K562 (cell line): Measurements from ENCODE around the gene CD40LG. TPM values are rescaled to one million over a fixed set of nuclear protein-coding genes. Genes with fewer than 3 reads are reported as not detected.

ENCODE experiments used
- ATAC-seq: fragments of 200-7000 bp; cut with Tn5 transposase; 3 replicates; pipeline ENCODE4 v1.9.1; 2020; ENCODE audit warnings: moderate library complexity
- BruUV-seq: library from RNA; stranded (reverse); fragments of 400-500 nt; replicated peaks from 2 replicates; lab custom pipeline; 2021; lab: Mats Ljungman, UMichigan
- CTCF ChIA-PET: fragments of 300-600 bp; formaldehyde crosslinking; extraction: SDS; loops from one replicate; lab custom pipeline; 2021; ENCODE audit warnings: low intra/inter-chr PET ratio; lab: Yijun Ruan, JAX
- POLR2A ChIA-PET: fragments of 300-600, 350-650 bp; sonication (Branson Sonifier 250); formaldehyde crosslinking; extraction: SDS; loops from one replicate; lab custom pipeline; 2021; ENCODE audit warnings: antibody characterized with exemption, inconsistent platforms; lab: Yijun Ruan, JAX
- DNase-seq, 4 experiments: peaks; one replicate each; pipeline versions ENCODE4 v3.0.0 to v3.0.0-alpha.2; 2011 to 2018; ENCODE audit warnings: low spot score in 3 of 4, mixed read lengths in 3 of 4; ENCODE audit errors: extremely low read depth in 1 of 4
- FAIRE-seq: peaks from 2 replicates; lab custom pipeline; 2011; peaks lifted over from hg19 to GRCh38; lab: Jason Lieb, UNC
- H2AFZ ChIP-seq: 2 replicates; pipeline ENCODE4 v1.6.0; 2011; ENCODE audit warnings: low read depth, low read length, control low read depth, inconsistent platforms
- H3K27ac ChIP-seq: fragments of 200-600 bp; 3 replicates; pipeline ENCODE4 v1.8.0; 2011; ENCODE audit warnings: low read depth, mild to moderate bottlenecking, control low read depth, inconsistent platforms, low read length, moderate library complexity, mixed read lengths; ENCODE audit errors: extremely low read depth
- H3K27me3 ChIP-seq, 2 experiments: fragments of 300-600 bp in 1 of 2; 2 replicates in 1 of 2; 3 replicates in 1 of 2; pipeline versions ENCODE4 v1.6.0 to v1.8.0; 2011; ENCODE audit warnings: inconsistent platforms in 2 of 2, low read length in 2 of 2, mild to moderate bottlenecking in 1 of 2, mixed read lengths in 1 of 2, moderate library complexity in 1 of 2; ENCODE audit not compliant: control insufficient read depth in 2 of 2, insufficient read depth in 2 of 2
- H3K36me3 ChIP-seq: fragments of 300-600 bp; 3 replicates; pipeline ENCODE4 v1.8.0; 2011; ENCODE audit warnings: mild to moderate bottlenecking, low read length, inconsistent platforms; ENCODE audit not compliant: control insufficient read depth, insufficient read depth
- H3K4me1 ChIP-seq, 2 experiments: fragments of 200-600 bp in 1 of 2; replicated peaks in 1 of 2; 2 replicates in 1 of 2; 3 replicates in 1 of 2; pipeline versions ENCODE4 v1.5.1 to v1.8.0; 2011; ENCODE audit warnings: inconsistent platforms in 2 of 2, low read length in 2 of 2, mild to moderate bottlenecking in 1 of 2, mixed read lengths in 1 of 2, moderate library complexity in 1 of 2; ENCODE audit not compliant: control insufficient read depth in 2 of 2, insufficient read depth in 2 of 2
- H3K4me2 ChIP-seq: 2 replicates; pipeline ENCODE4 v1.6.1; 2011; ENCODE audit warnings: low read length, control low read depth, inconsistent platforms, mixed read lengths; ENCODE audit not compliant: insufficient read depth
- H3K4me3 ChIP-seq: fragments of 200-600 bp; sonication (generic), shearing (Covaris generic); 2 replicates; pipeline ENCODE4 v1.5.1; 2016; ENCODE audit warnings: control low read depth, inconsistent platforms
- H3K79me2 ChIP-seq: fragments of 200-600 bp; 3 replicates; pipeline ENCODE4 v1.8.0; 2011; ENCODE audit warnings: low read length, inconsistent platforms; ENCODE audit not compliant: control insufficient read depth, insufficient read depth
- H3K9ac ChIP-seq, 2 experiments: 2 replicates each; pipeline versions ENCODE4 v1.6.0 to v1.6.1; 2011; ENCODE audit warnings: low read depth in 2 of 2, low read length in 2 of 2, control low read depth in 1 of 2, inconsistent platforms in 1 of 2, mild to moderate bottlenecking in 1 of 2, mixed read lengths in 1 of 2; ENCODE audit not compliant: insufficient read depth in 1 of 2
- H3K9me1 ChIP-seq: one replicate; pipeline ENCODE4 v1.6.0; 2011; ENCODE audit warnings: inconsistent platforms, mild to moderate bottlenecking, low read length, moderate library complexity; ENCODE audit not compliant: control insufficient read depth, insufficient read depth
- H3K9me3 ChIP-seq: replicated peaks from 2 replicates; pipeline ENCODE4 v1.5.1; 2011; ENCODE audit warnings: low read depth, low read length, inconsistent platforms; ENCODE audit not compliant: control insufficient read depth, insufficient read depth
- H4K20me1 ChIP-seq: replicated peaks from 2 replicates; pipeline ENCODE4 v1.6.1; 2011; ENCODE audit warnings: low read length, inconsistent platforms, mixed read lengths; ENCODE audit not compliant: control insufficient read depth, insufficient read depth
- FOXJ2 ChIP-seq: fragments of 200-800 bp; sonication (Bioruptor generic); IDR thresholded peaks from 2 replicates; pipeline ENCODE4 v1.6.1; 2016; ENCODE audit warnings: missing genetic modification characterization, missing compliant biosample characterization
- FOXP1 ChIP-seq: sonication (generic); formaldehyde crosslinking; IDR thresholded peaks from 2 replicates; pipeline ENCODE4 v1.8.0; 2022; ENCODE audit warnings: mild to moderate bottlenecking, missing genetic modification reagents
- GATA2 ChIP-seq: sonication (generic); formaldehyde crosslinking; IDR thresholded peaks from 2 replicates; pipeline ENCODE4 v1.4.0; 2020; ENCODE audit warnings: mild to moderate bottlenecking, missing genetic modification reagents
- JUNB ChIP-seq: fragments of 450-650 bp; formaldehyde crosslinking; conservative IDR thresholded peaks from 2 replicates; pipeline ENCODE4 v1.4.0; 2020; ENCODE audit warnings: mild to moderate bottlenecking
- RNF219 ChIP-seq: fragments of 250-450 bp; sonication (Bioruptor Pico); IDR thresholded peaks from 2 replicates; pipeline ENCODE4 v1.5.0; 2022; ENCODE audit warnings: mild to moderate bottlenecking
- TARDBP ChIP-seq: fragments of 450-650 bp; IDR thresholded peaks from 2 replicates; pipeline ENCODE4 v1.6.1; 2016
- YBX1 ChIP-seq: fragments of 450-650 bp; IDR thresholded peaks from 2 replicates; pipeline ENCODE4 v1.7.1; 2016; ENCODE audit warnings: mild to moderate bottlenecking
- WGBS: fragments of 100-300 bp; shearing (Covaris generic); methylation state at CpG from one replicate; pipeline ENCODE4 v1.1.6; 2016; ENCODE audit warnings: low coverage, mixed read lengths; ENCODE audit not compliant: insufficient coverage; ENCODE audit errors: missing lambda C conversion rate; 5-methylcytosine and 5-hydroxymethylcytosine counted together
- in situ Hi-C: fragments of 300-500 bp; cut with MboI; formaldehyde crosslinking; loops from 4 replicates; pipeline ENCODE4 v1.15.0; 2018; ENCODE audit warnings: inconsistent platforms, mixed read lengths
- intact Hi-C: fragments of 100-400 bp; cut with micrococcal nuclease; formaldehyde crosslinking; loops from 2 replicates; pipeline ENCODE4 v1.14.2; 2022
- polyA plus RNA-seq, 8 experiments: library from polyadenylated mRNA; depleted of rRNA in 4 of 8; stranded (reverse) in 5 of 8; unstranded in 3 of 8; fragments of >200 nt; fragmentation: Nextera tagmentation in 2 of 8; fragmentation: Illumina TruSeq in 1 of 8; extraction: Ambion mirVana in 2 of 8; extraction: Trizol in 1 of 8; gene quantifications; 2 replicates each; pipeline versions ENCODE4 v1.2.1 to v1.2.3, GENCODE V29; 2011 to 2014; ENCODE audit warnings: inconsistent platforms in 1 of 8, missing spikeins in 1 of 8
- total RNA-seq, 7 experiments: library from RNA; depleted of rRNA in 6 of 7; stranded (reverse); fragments of >200 nt in 6 of 7; fragmentation: Illumina TruSeq in 2 of 7; extraction: Trizol in 2 of 7; gene quantifications; 2 replicates each; pipeline versions ENCODE4 v1.2.1 to v1.2.3, GENCODE V29; 2011 to 2021; ENCODE audit warnings: low replicate concordance in 1 of 7

The CD40LG gene
- total and polyA plus RNA-seq, 9 of the 15 experiments (the other 6 are each of a cell fraction or from before 2014, with no cell fraction given), result 0.11 TPM; not detected in 8

- Histone ChIP-seq H3K36me3 (no peaks in the 10 kb centered on the region), H3K9ac (no peak overlapping the region), H3K27me3 (no peaks in the 10 kb centered on the region), H3K79me2 (no peaks in the 10 kb centered on the region), H4K20me1 (no peaks in the 10 kb centered on the region), H3K4me1 (no peaks in the 10 kb centered on the region), H3K9me3 (no peaks in the 10 kb centered on the region; the same call in 1 of the 2 replicates), H3K4me2 (no peak overlapping the region), H3K4me3 (no peak overlapping the region), H3K27ac (no peak overlapping the region), H3K9me1 (no peaks in the 10 kb centered on the region), H2AFZ (no peak overlapping the region)
- ATAC-seq, result no peak
- no peak for DNase-seq
- no TSS peak for BruUV-seq
- ChIA-PET CTCF (no interaction called here), POLR2A (interaction anchor here (0.5 to 0.9 kb wide), 2 partner anchors 11 to 219 kb away, joined by 3 to 4 read pairs; no protein-coding TSS in a partner anchor)
- FAIRE-seq, result no peak
- in situ Hi-C loops (loop anchor here (25.0 kb wide), 1 partner anchor 660 kb away; no protein-coding TSS in a partner anchor), intact Hi-C loops (loop anchor here (10.0 kb wide), 3 partner anchors 122 to 662 kb away; no protein-coding TSS in a partner anchor)
- WGBS, result 0% methylated on average over 1 of the region's 1 CpG
- no peak for TF ChIP-seq JUNB (CRISPR knock-in tag)
- TF ChIP-seq RNF219 (CRISPR knock-in tag), result no peak
- no peak for TF ChIP-seq FOXJ2
- no peak for TF ChIP-seq GATA2 (CRISPR knock-in tag)
- TF ChIP-seq TARDBP, result no peak
- TF ChIP-seq FOXP1, result no peak
- no peak for TF ChIP-seq YBX1
These were observed 49.2 kb downstream of the CD40LG start for GRCh38 chrX:136697156-136697555.
